Tibial nerve (tissue), 4 donors: ENCODE measurements around the gene MED23. TPM values are rescaled to one million over a fixed set of nuclear protein-coding genes. Genes with fewer than 3 reads are reported as not detected.

Experiments used
- DNase-seq, 2 donors: peaks; one replicate each; pipeline ENCODE4 v3.0.0-alpha.2; 2019; ENCODE audit warnings: low spot score in 2 of 2
- H3K27ac ChIP-seq, 4 donors: fragments of 200-600 bp; sonication (generic) in 3 of 4; one replicate each; pipeline ENCODE4 v1.5.1; 2017 to 2019; ENCODE audit warnings: mild to moderate bottlenecking in 1 of 4
- H3K27me3 ChIP-seq, 2 donors: fragments of 200-600 bp; sonication (generic) in 1 of 2; one replicate each; pipeline versions ENCODE4 v1.5.1 to v1.6.0; 2017 to 2019
- H3K36me3 ChIP-seq, 3 donors: fragments of 200-600 bp; sonication (generic); one replicate each; pipeline ENCODE4 v1.5.1; 2018 to 2019
- H3K4me1 ChIP-seq, 4 donors: fragments of 200-600 bp; sonication (generic) in 3 of 4; one replicate each; pipeline ENCODE4 v1.5.1; 2017 to 2019
- H3K4me3 ChIP-seq, 4 donors: fragments of 200-600 bp; sonication (generic) in 3 of 4; one replicate each; pipeline ENCODE4 v1.5.1; 2017 to 2019; ENCODE audit warnings: mild to moderate bottlenecking in 1 of 4, moderate library complexity in 1 of 4
- H3K9me3 ChIP-seq, 4 donors: fragments of 200-600 bp; sonication (generic) in 3 of 4; one replicate each; pipeline ENCODE4 v1.5.1; 2017 to 2019
- EP300 ChIP-seq, 2 donors: sonication (generic); formaldehyde crosslinking; IDR thresholded peaks; one replicate each; pipeline ENCODE4 v1.6.1; 2017; ENCODE audit warnings: antibody characterized with exemption in 2 of 2, mild to moderate bottlenecking in 1 of 2
- POLR2A ChIP-seq, 2 donors: fragments of 450-650 bp; IDR thresholded peaks; one replicate each; pipeline ENCODE4 v1.6.1; 2017; ENCODE audit warnings: antibody characterized with exemption in 2 of 2, mild to moderate bottlenecking in 2 of 2, moderate library complexity in 2 of 2
- WGBS, 2 donors: methylation state at CpG; one replicate each; pipeline ENCODE4 v1.1.5; 2018; 5-methylcytosine and 5-hydroxymethylcytosine counted together
- total RNA-seq, 4 donors: library from RNA; depleted of rRNA; stranded (reverse); fragments of >200 nt; gene quantifications; one replicate each; pipeline ENCODE4 v1.1.0, GENCODE V29; 2016
- TF ChIP-seq, protein P1 (sequence below), 5 experiments: fragments of 200-600 bp in 3 of 5; fragments of 450-650 bp in 2 of 5; sonication (generic) in 3 of 5; IDR thresholded peaks; one replicate each; pipeline ENCODE4 v1.5.1; 2016 to 2019; ENCODE audit warnings: antibody characterized with exemption in 5 of 5, mild to moderate bottlenecking in 3 of 5, moderate library complexity in 2 of 5

The MED23 gene
- total RNA-seq, 4 donors from 2014 or later: 27.3 to 36.5 (median 29.0) TPM

DNA sequence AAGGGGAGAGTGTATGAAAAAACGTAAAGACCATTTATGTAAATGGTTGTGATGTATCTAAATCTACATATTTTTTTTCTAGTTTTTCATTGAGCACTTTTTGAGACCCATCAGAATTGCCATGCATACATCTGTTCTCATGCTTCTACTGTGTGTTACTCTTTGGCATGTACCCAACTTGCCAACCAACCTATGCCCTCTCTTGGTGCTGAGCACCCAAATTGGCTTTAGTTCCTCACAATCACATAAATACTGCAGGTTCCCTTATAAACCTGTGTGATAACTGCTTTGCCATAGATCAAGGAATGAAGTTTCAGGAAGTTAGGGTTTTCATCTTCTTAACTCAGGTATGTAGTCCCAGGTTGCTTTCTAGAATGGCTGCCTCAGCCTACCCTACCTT lies 16.9 kb upstream of the MED23 start:
- H3K4me1 ChIP-seq: no peaks in the 10 kb centered on the region
- no peak overlapping the region for H3K4me3 ChIP-seq
- WGBS, 2 donors: 81 to 93% methylated on average over 1 of the region's 1 CpG
- DNase-seq: no peak
- H3K27me3 ChIP-seq: no peaks in the 10 kb centered on the region
- H3K36me3 ChIP-seq: no peaks in the 10 kb centered on the region
- TF ChIP-seq POLR2A (IDR thresholded peaks at IDR 0.05): no peak
- TF ChIP-seq, protein P1, sequence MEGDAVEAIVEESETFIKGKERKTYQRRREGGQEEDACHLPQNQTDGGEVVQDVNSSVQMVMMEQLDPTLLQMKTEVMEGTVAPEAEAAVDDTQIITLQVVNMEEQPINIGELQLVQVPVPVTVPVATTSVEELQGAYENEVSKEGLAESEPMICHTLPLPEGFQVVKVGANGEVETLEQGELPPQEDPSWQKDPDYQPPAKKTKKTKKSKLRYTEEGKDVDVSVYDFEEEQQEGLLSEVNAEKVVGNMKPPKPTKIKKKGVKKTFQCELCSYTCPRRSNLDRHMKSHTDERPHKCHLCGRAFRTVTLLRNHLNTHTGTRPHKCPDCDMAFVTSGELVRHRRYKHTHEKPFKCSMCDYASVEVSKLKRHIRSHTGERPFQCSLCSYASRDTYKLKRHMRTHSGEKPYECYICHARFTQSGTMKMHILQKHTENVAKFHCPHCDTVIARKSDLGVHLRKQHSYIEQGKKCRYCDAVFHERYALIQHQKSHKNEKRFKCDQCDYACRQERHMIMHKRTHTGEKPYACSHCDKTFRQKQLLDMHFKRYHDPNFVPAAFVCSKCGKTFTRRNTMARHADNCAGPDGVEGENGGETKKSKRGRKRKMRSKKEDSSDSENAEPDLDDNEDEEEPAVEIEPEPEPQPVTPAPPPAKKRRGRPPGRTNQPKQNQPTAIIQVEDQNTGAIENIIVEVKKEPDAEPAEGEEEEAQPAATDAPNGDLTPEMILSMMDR (IDR thresholded peaks at IDR 0.05): no peak
- TF ChIP-seq EP300 (IDR thresholded peaks at IDR 0.05): no peak
- no peak overlapping the region for H3K27ac ChIP-seq
- no peaks in the 10 kb centered on the region for H3K9me3 ChIP-seq

DNA sequence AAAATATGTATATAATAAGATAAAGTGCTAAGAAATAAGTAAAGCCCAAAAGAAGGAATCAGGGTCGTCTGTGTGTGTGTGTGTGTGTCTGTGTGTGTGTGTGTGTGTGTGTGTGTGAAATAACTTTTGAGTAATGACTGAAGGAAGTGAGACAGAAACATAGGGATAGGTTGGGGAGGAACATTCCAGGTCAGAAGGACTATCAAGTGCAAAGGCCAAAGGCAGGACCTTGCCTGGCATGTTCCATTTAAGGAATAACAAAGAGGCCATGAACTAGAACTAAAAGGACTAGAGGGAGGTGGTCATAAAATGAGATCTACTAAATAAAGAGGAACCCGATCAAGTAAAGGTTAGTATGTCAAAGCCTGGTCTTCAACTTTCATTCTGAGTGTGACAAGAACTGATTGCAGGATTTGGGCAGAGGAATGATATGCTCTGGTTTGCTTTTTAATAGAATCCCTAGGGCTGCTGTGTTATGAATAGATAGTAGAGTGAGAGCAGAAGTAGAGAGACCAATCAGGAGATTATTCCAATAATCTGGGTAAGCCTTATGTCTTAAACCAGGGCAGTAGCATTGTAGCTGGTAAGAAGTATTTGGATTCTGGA lies 15.9 kb upstream of the MED23 start:
- WGBS, 2 donors: 61% methylated on average over 2 of the region's 2 CpGs
- no peak for DNase-seq
- H3K27ac ChIP-seq: no peak overlapping the region
- no peaks in the 10 kb centered on the region for H3K27me3 ChIP-seq
- no peaks in the 10 kb centered on the region for H3K9me3 ChIP-seq
- TF ChIP-seq EP300 (IDR thresholded peaks at IDR 0.05): no peak
- TF ChIP-seq, protein P1 (IDR thresholded peaks at IDR 0.05): no peak
- TF ChIP-seq POLR2A (IDR thresholded peaks at IDR 0.05): no peak
- no peaks in the 10 kb centered on the region for H3K4me1 ChIP-seq
- no peaks in the 10 kb centered on the region for H3K36me3 ChIP-seq
- H3K4me3 ChIP-seq: no peak overlapping the region

DNA sequence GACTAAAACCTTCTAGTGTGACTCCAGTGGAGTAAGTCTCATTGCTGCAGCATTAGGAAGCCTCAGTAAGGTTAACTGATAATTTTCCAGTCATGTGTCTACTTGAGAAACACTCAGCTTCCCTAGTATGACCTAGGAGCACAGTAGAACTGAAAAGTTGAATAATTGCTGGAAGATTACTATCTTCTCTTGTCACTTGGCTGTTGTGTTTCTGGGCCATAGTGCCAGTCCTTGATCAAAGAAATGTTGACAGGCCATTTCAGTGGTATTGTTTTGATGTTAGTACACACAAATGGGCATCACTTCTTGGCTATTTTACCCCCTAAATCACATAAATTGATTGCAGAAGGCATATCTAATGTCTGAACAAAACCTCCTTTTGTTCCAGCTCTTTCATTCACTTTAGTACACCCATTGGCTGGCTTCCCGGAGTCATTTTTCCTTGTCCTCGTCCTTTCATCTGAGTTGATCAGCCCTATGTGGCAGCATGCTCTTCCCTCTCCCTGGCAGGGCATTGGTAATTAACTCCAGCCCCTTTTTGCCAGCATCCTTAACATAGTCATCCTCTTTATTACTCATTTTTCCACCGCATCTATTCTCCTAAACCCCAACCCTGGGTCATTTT lies 15.1 kb upstream of the MED23 start:
- H3K36me3 ChIP-seq: no peaks in the 10 kb centered on the region
- H3K9me3 ChIP-seq: no peaks in the 10 kb centered on the region
- WGBS, 2 donors: 42 to 49% methylated on average over 3 of the region's 3 CpGs
- no peak for DNase-seq
- no peaks in the 10 kb centered on the region for H3K4me1 ChIP-seq
- no peak overlapping the region for H3K4me3 ChIP-seq
- no peak overlapping the region for H3K27ac ChIP-seq
- H3K27me3 ChIP-seq: no peaks in the 10 kb centered on the region
- TF ChIP-seq EP300 (IDR thresholded peaks at IDR 0.05) (no peak), POLR2A (IDR thresholded peaks at IDR 0.05) (no peak)
- TF ChIP-seq, protein P1 (IDR thresholded peaks at IDR 0.05): no peak

DNA sequence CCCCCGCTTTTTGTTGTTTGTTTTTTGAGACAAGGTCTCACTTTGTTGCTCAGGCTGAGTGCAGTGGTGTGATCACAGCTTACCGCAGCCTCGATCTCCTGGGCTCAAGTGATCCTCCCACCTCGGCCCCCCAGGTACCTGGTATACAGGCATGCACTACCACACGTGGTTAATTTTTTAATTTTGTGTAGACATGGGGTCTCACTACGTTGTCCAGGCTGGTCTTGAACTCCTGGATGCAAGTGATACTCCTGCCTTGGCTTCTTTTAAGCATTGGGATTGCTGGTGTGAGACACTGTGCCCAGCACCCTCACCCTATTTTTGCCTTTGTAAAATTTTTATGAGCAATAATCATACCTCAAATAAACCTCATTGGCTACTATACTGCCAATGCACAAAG lies 14.5 kb upstream of the MED23 start:
- H3K36me3 ChIP-seq: no peaks in the 10 kb centered on the region
- H3K4me1 ChIP-seq: no peaks in the 10 kb centered on the region
- H3K9me3 ChIP-seq: no peaks in the 10 kb centered on the region
- 86 to 90% methylated on average over 6 of the region's 6 CpGs for WGBS, 2 donors
- no peak overlapping the region for H3K4me3 ChIP-seq
- H3K27me3 ChIP-seq: no peaks in the 10 kb centered on the region
- no peak overlapping the region for H3K27ac ChIP-seq
- DNase-seq: no peak
- no peak for TF ChIP-seq EP300 (IDR thresholded peaks at IDR 0.05)
- TF ChIP-seq, protein P1 (IDR thresholded peaks at IDR 0.05): no peak
- TF ChIP-seq POLR2A (IDR thresholded peaks at IDR 0.05): no peak

DNA sequence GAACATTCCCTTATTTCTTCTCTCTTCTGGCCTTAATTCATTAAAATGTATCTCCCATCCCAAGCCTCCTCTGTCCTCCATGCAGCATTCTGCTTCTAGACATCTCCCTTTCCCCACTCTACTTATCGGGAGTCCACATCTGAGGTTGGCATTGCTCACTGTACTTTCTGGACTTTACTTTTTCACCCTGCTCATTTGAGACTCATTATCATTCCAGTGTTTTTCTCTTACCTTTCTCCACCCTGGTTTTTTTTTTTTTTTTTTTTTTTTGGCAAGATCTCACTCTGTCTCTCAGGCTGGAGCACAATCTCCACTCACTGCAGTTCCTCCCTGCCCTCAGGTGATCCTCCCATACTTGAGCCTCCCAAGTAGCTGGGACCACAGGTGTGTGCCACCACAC lies 13.5 kb upstream of the MED23 start:
- H3K27ac ChIP-seq: no peak overlapping the region
- WGBS, 2 donors: 89 to 98% methylated on average over 1 of the region's 1 CpG
- H3K4me1 ChIP-seq: no peaks in the 10 kb centered on the region
- H3K36me3 ChIP-seq: no peaks in the 10 kb centered on the region
- H3K4me3 ChIP-seq: no peak overlapping the region
- H3K9me3 ChIP-seq: no peaks in the 10 kb centered on the region
- no peak for TF ChIP-seq POLR2A (IDR thresholded peaks at IDR 0.05)
- TF ChIP-seq EP300 (IDR thresholded peaks at IDR 0.05): no peak
- TF ChIP-seq, protein P1 (IDR thresholded peaks at IDR 0.05): no peak
- no peaks in the 10 kb centered on the region for H3K27me3 ChIP-seq
- no peak for DNase-seq
